SU-DHL-6 (cell line): Measurements from ENCODE around the gene FAM200B.

Experiments
- CTCF ChIP-seq: fragments of 200-600 bp; sonication (generic); IDR thresholded peaks from one replicate; pipeline ENCODE4 v1.5.1; 2017; ENCODE audit warnings: antibody characterized with exemption, mild to moderate bottlenecking, low read length, moderate library complexity; ENCODE audit not compliant: insufficient read depth, poor library complexity, severe bottlenecking
- EZH2phosphoT487 ChIP-seq: fragments of 200-600 bp; sonication (generic), shearing (Covaris generic); conservative IDR thresholded peaks from 2 replicates; pipeline ENCODE4 v1.6.1; 2018; ENCODE audit warnings: mild to moderate bottlenecking, antibody characterized with exemption, low read length, moderate library complexity, mixed read lengths

GRCh38 chr4:15636818-15637217, 44.8 kb upstream of the FAM200B start:
- TF ChIP-seq CTCF = no peak
- TF ChIP-seq EZH2phosphoT487 = no peak
